H9 (cell line): Measurements from ENCODE around the gene WFDC5. TPM values are rescaled to one million over a fixed set of nuclear protein-coding genes. Genes with fewer than 3 reads are reported as not detected.
A peak's percentile ranks its signal among the peaks of the same experiment; 100 is the strongest.

Experiments used
- DNase-seq: peaks from one replicate; pipeline ENCODE4 v3.0.0-alpha.2; 2017
- H2AFZ ChIP-seq: one replicate; pipeline ENCODE4 v1.6.1; 2013; ENCODE audit warnings: mild to moderate bottlenecking, low read length, control low read depth, moderate library complexity
- H2AK5ac ChIP-seq: 2 replicates; pipeline ENCODE4 v1.6.1; 2013; ENCODE audit warnings: low read length, control low read depth, mixed read lengths; ENCODE audit not compliant: insufficient read length
- H2BK120ac ChIP-seq: one replicate; pipeline ENCODE4 v1.6.1; 2013; ENCODE audit warnings: low read depth, mild to moderate bottlenecking, low read length, control low read depth, inconsistent platforms; ENCODE audit not compliant: poor library complexity, severe bottlenecking
- H2BK12ac ChIP-seq: 2 replicates; pipeline ENCODE4 v1.6.1; 2013; ENCODE audit warnings: low read length, control low read depth, mixed read lengths, low read depth; ENCODE audit not compliant: insufficient read length
- H2BK15ac ChIP-seq: 2 replicates; pipeline ENCODE4 v1.6.1; 2013; ENCODE audit warnings: low read depth, low read length, control low read depth
- H2BK20ac ChIP-seq: one replicate; pipeline ENCODE4 v1.6.1; 2013; ENCODE audit warnings: low read depth, mild to moderate bottlenecking, low read length, control low read depth, inconsistent platforms; ENCODE audit not compliant: poor library complexity, severe bottlenecking
- H2BK5ac ChIP-seq: 2 replicates; pipeline ENCODE4 v1.6.1; 2013; ENCODE audit warnings: low read length, control low read depth, mixed read lengths; ENCODE audit not compliant: insufficient read length
- H3K14ac ChIP-seq: 2 replicates; pipeline ENCODE4 v1.6.1; 2013; ENCODE audit warnings: low read length, control low read depth; ENCODE audit not compliant: insufficient read depth
- H3K18ac ChIP-seq: 2 replicates; pipeline ENCODE4 v1.6.1; 2013; ENCODE audit warnings: low read depth, mild to moderate bottlenecking, mixed read lengths, low read length, control low read depth; ENCODE audit not compliant: insufficient read length
- H3K23ac ChIP-seq: 2 replicates; pipeline ENCODE4 v1.6.1; 2013; ENCODE audit warnings: low read length, control low read depth, mixed read lengths, low read depth; ENCODE audit not compliant: insufficient read length
- H3K23me2 ChIP-seq: 2 replicates; pipeline ENCODE4 v1.6.1; 2013; ENCODE audit warnings: low read depth, mild to moderate bottlenecking, mixed read lengths, low read length, control low read depth; ENCODE audit not compliant: insufficient read length, poor library complexity, severe bottlenecking
- H3K27ac ChIP-seq: 2 replicates; pipeline ENCODE4 v1.5.1; 2013; ENCODE audit warnings: low read length, control low read depth, mixed read lengths, low read depth; ENCODE audit not compliant: insufficient read length
- H3K27me3 ChIP-seq: 2 replicates; pipeline ENCODE4 v1.6.1; 2013; ENCODE audit warnings: low read length, control low read depth, inconsistent platforms; ENCODE audit not compliant: insufficient read depth
- H3K4ac ChIP-seq: 2 replicates; pipeline ENCODE4 v1.6.1; 2013; ENCODE audit warnings: low read depth, mild to moderate bottlenecking, control low read depth, inconsistent platforms, low read length, moderate library complexity
- H3K4me1 ChIP-seq: 2 replicates; pipeline ENCODE4 v1.6.1; 2013; ENCODE audit warnings: low read length, control low read depth, inconsistent platforms; ENCODE audit not compliant: insufficient read depth
- H3K4me2 ChIP-seq: 2 replicates; pipeline ENCODE4 v1.6.1; 2013; ENCODE audit warnings: low read length, control low read depth, mixed read lengths; ENCODE audit not compliant: insufficient read length, insufficient read depth
- H3K56ac ChIP-seq: 2 replicates; pipeline ENCODE4 v1.6.1; 2013; ENCODE audit warnings: low read depth, mild to moderate bottlenecking, mixed read lengths, low read length, control low read depth; ENCODE audit not compliant: insufficient read length
- H3K79me1 ChIP-seq: 2 replicates; pipeline ENCODE4 v1.6.1; 2013; ENCODE audit warnings: low read depth, mild to moderate bottlenecking, moderate library complexity, low read length, control low read depth, inconsistent platforms; ENCODE audit not compliant: insufficient read depth, poor library complexity, severe bottlenecking
- H3K79me2 ChIP-seq: 2 replicates; pipeline ENCODE4 v1.6.1; 2013; ENCODE audit warnings: low read length, control low read depth, inconsistent platforms; ENCODE audit not compliant: insufficient read depth
- H3K9ac ChIP-seq: 2 replicates; pipeline ENCODE4 v1.6.1; 2013; ENCODE audit warnings: low read length, control low read depth, mixed read lengths; ENCODE audit not compliant: insufficient read length; ENCODE audit errors: extremely low read depth
- H3K9me3 ChIP-seq: one replicate; pipeline ENCODE4 v1.6.1; 2013; ENCODE audit warnings: low read depth, low read length, inconsistent platforms; ENCODE audit not compliant: control insufficient read depth
- H3T11ph ChIP-seq: one replicate; pipeline ENCODE4 v1.6.1; 2013; ENCODE audit warnings: mild to moderate bottlenecking, low read length, control low read depth, inconsistent platforms
- H4K20me1 ChIP-seq: one replicate; pipeline ENCODE4 v1.6.1; 2013; ENCODE audit not compliant: control insufficient read depth, insufficient read length, insufficient read depth
- H4K5ac ChIP-seq: 2 replicates; pipeline ENCODE4 v1.6.1; 2013; ENCODE audit warnings: low read depth, mild to moderate bottlenecking, mixed read lengths, low read length, control low read depth; ENCODE audit not compliant: insufficient read length
- H4K8ac ChIP-seq: replicated peaks from 2 replicates; pipeline ENCODE4 v1.6.1; 2013; ENCODE audit warnings: low read length, control low read depth, mixed read lengths, low read depth; ENCODE audit not compliant: insufficient read length
- H4K91ac ChIP-seq: 2 replicates; pipeline ENCODE4 v1.6.1; 2013; ENCODE audit warnings: low read depth, mild to moderate bottlenecking, moderate library complexity, mixed read lengths, low read length, control low read depth; ENCODE audit not compliant: insufficient read length
- H3K27ac Mint-ChIP-seq, 3 experiments: 2 replicates in 2 of 3; 3 replicates in 1 of 3; pipeline ENCODE4 v1.8.0; 2020 to 2021; ENCODE audit warnings: mixed read lengths in 3 of 3, mild to moderate bottlenecking in 1 of 3, moderate library complexity in 1 of 3
- H3K27me3 Mint-ChIP-seq: 2 replicates; pipeline ENCODE4 v1.8.0; 2021; ENCODE audit warnings: low read depth, mild to moderate bottlenecking, moderate library complexity, mixed read lengths
- H3K36me3 Mint-ChIP-seq, 3 experiments: 2 replicates in 2 of 3; 3 replicates in 1 of 3; pipeline ENCODE4 v1.8.0; 2020 to 2021; ENCODE audit warnings: low read depth in 3 of 3, mixed read lengths in 3 of 3; ENCODE audit not compliant: insufficient read depth in 1 of 3
- H3K4me1 Mint-ChIP-seq, 2 experiments: 2 replicates each; pipeline ENCODE4 v1.8.0; 2020; ENCODE audit warnings: mixed read lengths in 2 of 2
- H3K4me3 Mint-ChIP-seq, 2 experiments: 2 replicates in 1 of 2; 3 replicates in 1 of 2; pipeline ENCODE4 v1.8.0; 2020 to 2021; ENCODE audit warnings: mild to moderate bottlenecking in 2 of 2, mixed read lengths in 2 of 2, moderate library complexity in 1 of 2
- H3K9me3 Mint-ChIP-seq, 2 experiments: 2 replicates in 1 of 2; 3 replicates in 1 of 2; pipeline ENCODE4 v1.8.0; 2020; ENCODE audit warnings: mild to moderate bottlenecking in 2 of 2, mixed read lengths in 2 of 2, moderate library complexity in 1 of 2
- WGBS: extraction: QIAGEN DNeasy Blood & Tissue Kit; methylation state at CpG from one replicate; pipeline ENCODE4 v1.1.7; 2013; ENCODE audit warnings: missing lambda C conversion rate, low lambda C conversion rate, mixed read lengths; ENCODE audit not compliant: insufficient read length; ENCODE audit errors: extremely low coverage; 5-methylcytosine and 5-hydroxymethylcytosine counted together
- total RNA-seq: library from RNA; stranded (reverse); gene quantifications from 2 replicates; pipeline ENCODE4 v1.2.1, GENCODE V29; 2021
- TF ChIP-seq, protein P1 (sequence below): fragments of 200-600 bp; sonication (generic); conservative IDR thresholded peaks from 3 replicates; pipeline ENCODE4 v1.8.0; 2021; ENCODE audit warnings: antibody characterized with exemption, mild to moderate bottlenecking

The WFDC5 gene
- total RNA-seq, 1 experiment from 2014 or later: not detected

DNA sequence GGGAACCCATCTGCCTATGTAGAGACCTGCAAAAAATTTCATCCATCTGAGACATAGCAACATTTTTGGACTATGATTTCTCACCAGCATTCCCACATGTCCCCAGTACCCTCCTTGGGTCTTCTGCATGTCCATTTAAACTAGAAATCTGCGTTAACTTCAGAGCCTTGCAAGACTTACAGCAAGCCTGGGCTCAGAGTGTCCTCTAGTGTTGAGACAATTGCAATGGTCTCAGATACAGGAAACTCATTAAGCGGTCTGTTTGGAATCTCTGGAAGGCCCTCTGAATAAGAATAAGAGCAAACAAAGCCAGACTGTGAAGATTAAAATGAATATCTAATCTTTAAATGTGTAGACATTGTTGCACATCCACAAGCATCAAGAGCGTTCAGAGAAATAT is 39.2 kb upstream of the WFDC5 start:
- H3K27me3 ChIP-seq: no peaks in the 10 kb centered on the region
- H3K9me3 Mint-ChIP-seq: peaks cover 10 to 22% of the 10 kb centered on the region in 2 experiments

More for the DNA sequence above, 39.2 kb upstream of the WFDC5 start:
- Mint-ChIP-seq H3K4me1 (no peaks in the 10 kb centered on the region), H3K36me3 (no peaks in the 10 kb centered on the region; a peak in 1 of 7 replicates), H3K4me3 (no peak overlapping the region), H3K27me3 (peaks cover 13% of the 10 kb centered on the region), H3K27ac (no peak overlapping the region)
- Histone ChIP-seq H2BK20ac (no peak overlapping the region), H3K23ac (no peak overlapping the region), H4K5ac (no peak overlapping the region), H2BK15ac (no peak overlapping the region), H3K4me2 (no peak overlapping the region), H4K8ac (no peak overlapping the region), H3K27ac (no peak overlapping the region), H3K14ac (no peak overlapping the region), H3K9me3 (no peaks in the 10 kb centered on the region), H3K23me2 (no peaks in the 10 kb centered on the region), H3K79me1 (no peaks in the 10 kb centered on the region), H3K4ac (no peak overlapping the region), H2AFZ (no peak overlapping the region), H2BK5ac (no peak overlapping the region), H3K9ac (no peak overlapping the region), H4K91ac (no peak overlapping the region), H2BK120ac (no peak overlapping the region), H4K20me1 (no peaks in the 10 kb centered on the region), H3K4me1 (no peaks in the 10 kb centered on the region), H3K18ac (no peak overlapping the region), H2BK12ac (no peak overlapping the region), H3K56ac (no peak overlapping the region), H3K79me2 (no peaks in the 10 kb centered on the region), H3T11ph (no peak overlapping the region), H2AK5ac (no peak overlapping the region)
- no CpG with 5 or more reads among the region's 3 CpGs for WGBS
- DNase-seq: no peak
- TF ChIP-seq, protein P1, sequence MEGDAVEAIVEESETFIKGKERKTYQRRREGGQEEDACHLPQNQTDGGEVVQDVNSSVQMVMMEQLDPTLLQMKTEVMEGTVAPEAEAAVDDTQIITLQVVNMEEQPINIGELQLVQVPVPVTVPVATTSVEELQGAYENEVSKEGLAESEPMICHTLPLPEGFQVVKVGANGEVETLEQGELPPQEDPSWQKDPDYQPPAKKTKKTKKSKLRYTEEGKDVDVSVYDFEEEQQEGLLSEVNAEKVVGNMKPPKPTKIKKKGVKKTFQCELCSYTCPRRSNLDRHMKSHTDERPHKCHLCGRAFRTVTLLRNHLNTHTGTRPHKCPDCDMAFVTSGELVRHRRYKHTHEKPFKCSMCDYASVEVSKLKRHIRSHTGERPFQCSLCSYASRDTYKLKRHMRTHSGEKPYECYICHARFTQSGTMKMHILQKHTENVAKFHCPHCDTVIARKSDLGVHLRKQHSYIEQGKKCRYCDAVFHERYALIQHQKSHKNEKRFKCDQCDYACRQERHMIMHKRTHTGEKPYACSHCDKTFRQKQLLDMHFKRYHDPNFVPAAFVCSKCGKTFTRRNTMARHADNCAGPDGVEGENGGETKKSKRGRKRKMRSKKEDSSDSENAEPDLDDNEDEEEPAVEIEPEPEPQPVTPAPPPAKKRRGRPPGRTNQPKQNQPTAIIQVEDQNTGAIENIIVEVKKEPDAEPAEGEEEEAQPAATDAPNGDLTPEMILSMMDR: 0 out of 3 replicates have a peak, but pooled peaks have one; percentile 26
